Small intestine (tissue), 7 donors: Measurements from ENCODE around the gene SLAMF8. TPM values are rescaled to one million over a fixed set of nuclear protein-coding genes. Genes with fewer than 3 reads are reported as not detected.

Experiments
- DNase-seq, 2 donors: peaks; one replicate each; pipeline versions ENCODE4 v3.0.0 to v3.0.0-alpha.2; 2013
- FAIRE-seq: peaks from 2 replicates; lab custom pipeline; 2012; peaks lifted over from hg19 to GRCh38; lab: Jason Lieb, UNC
- H3K27ac ChIP-seq, 3 donors: one replicate each; pipeline ENCODE4 v1.5.1; 2013; ENCODE audit warnings: low read length in 2 of 3, mild to moderate bottlenecking in 2 of 3, control low read depth in 1 of 3, inconsistent platforms in 1 of 3, low read depth in 1 of 3, moderate library complexity in 1 of 3
- H3K27me3 ChIP-seq, 3 donors: one replicate each; pipeline ENCODE4 v1.6.1; 2013; ENCODE audit warnings: low read length in 3 of 3, inconsistent platforms in 1 of 3; ENCODE audit not compliant: control insufficient read depth in 3 of 3, insufficient read depth in 3 of 3
- H3K36me3 ChIP-seq, 3 donors: one replicate each; pipeline ENCODE4 v1.6.1; 2013; ENCODE audit warnings: low read length in 3 of 3, inconsistent platforms in 1 of 3, low read depth in 1 of 3, mild to moderate bottlenecking in 1 of 3, moderate library complexity in 1 of 3; ENCODE audit not compliant: control insufficient read depth in 3 of 3, insufficient read depth in 2 of 3
- H3K4me1 ChIP-seq, 3 donors: one replicate each; pipeline ENCODE4 v1.6.1; 2013; ENCODE audit warnings: low read length in 2 of 3, inconsistent platforms in 1 of 3, low read depth in 1 of 3, mild to moderate bottlenecking in 1 of 3, moderate library complexity in 1 of 3; ENCODE audit not compliant: control insufficient read depth in 3 of 3, insufficient read depth in 2 of 3
- H3K4me3 ChIP-seq, 3 donors: one replicate each; pipeline ENCODE4 v1.5.1; 2013; ENCODE audit warnings: low read length in 3 of 3, control low read depth in 1 of 3, inconsistent platforms in 1 of 3, low read depth in 1 of 3, mild to moderate bottlenecking in 1 of 3, moderate library complexity in 1 of 3
- H3K9me3 ChIP-seq, 2 donors: one replicate each; pipeline ENCODE4 v1.6.1; 2013; ENCODE audit warnings: low read depth in 1 of 2, low read length in 1 of 2; ENCODE audit not compliant: control insufficient read depth in 2 of 2, insufficient read depth in 1 of 2
- WGBS, 3 donors: extraction: QIAGEN DNeasy Blood & Tissue Kit; methylation state at CpG; one replicate each; pipeline ENCODE4 v1.1.7; 2013; 5-methylcytosine and 5-hydroxymethylcytosine counted together
- polyA plus RNA-seq, 4 donors: library from polyadenylated mRNA; stranded (reverse) in 3 of 4; unstranded in 1 of 4; fragments of 200-250 nt in 3 of 4; fragments of 120-200 nt in 1 of 4; gene quantifications; one replicate each; pipeline versions ENCODE4 v1.2.1 to v1.2.3, GENCODE V29; 2013
- donor health status: healthy with polysubstance abuse.
- donor health status: control.
- donor health status: control.
- donor health status: Bipolar disorder and iron deficiency.
- donor health status: healthy.

The SLAMF8 gene
- polyA plus RNA-seq, 4 donors, result 0.89 to 4.6 (median 4.2) TPM

DNA sequence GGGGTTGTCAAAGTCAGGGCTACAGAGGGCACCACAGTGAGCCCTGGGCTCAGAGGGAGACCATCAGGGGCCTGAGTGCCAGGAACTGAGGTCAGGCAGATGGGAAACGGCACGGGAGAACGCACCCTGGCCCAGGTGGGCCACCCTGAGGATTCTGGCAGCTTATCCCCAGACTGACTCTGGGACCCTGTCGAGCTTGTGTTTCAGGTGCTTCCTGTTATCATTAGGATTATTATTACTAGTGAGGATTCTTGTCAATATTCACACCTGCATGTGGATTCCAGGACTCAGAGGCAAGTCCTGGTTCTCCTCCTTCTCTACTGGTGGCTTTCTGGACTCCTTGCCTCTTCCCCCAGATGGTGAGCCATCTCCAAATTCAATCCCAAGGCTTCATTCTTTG lies 20.6 kb downstream of the SLAMF8 start:
- Histone ChIP-seq H3K4me3 (no peak overlapping the region), H3K27ac (peak overlapping the region in 1 of 3 donors; percentile 94), H3K9me3 (no peaks in the 10 kb centered on the region), H3K36me3 (no peaks in the 10 kb centered on the region), H3K4me1 (peaks cover 0 to 20% (median 3%) of the 10 kb centered on the region in 3 donors), H3K27me3 (no peaks in the 10 kb centered on the region)
- FAIRE-seq (no peak), DNase-seq (no peak)
- 64 to 75% (median 66%) methylated on average over 4 of the region's 4 CpGs for WGBS, 3 donors

DNA sequence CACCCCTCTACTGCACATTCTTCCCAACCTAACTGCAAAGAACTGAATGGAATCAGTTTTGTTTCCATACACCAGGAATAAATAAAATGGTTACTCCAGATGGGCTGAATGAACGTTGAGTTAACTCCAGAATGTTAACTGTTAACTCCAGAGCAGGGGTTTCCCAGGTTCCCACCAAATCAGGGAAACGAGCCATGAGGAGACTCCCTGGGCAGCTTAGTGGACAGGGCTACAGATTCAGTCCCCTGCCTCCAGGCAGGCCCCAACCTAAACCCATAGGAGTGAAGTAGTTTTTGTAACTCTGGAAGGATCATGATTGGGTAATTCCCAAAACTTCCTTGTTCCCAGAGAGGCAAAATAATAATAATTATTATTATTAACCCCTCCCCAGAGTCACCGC lies 21.7 kb downstream of the SLAMF8 start:
- no peak for FAIRE-seq
- Histone ChIP-seq H3K27me3 (no peaks in the 10 kb centered on the region), H3K9me3 (no peaks in the 10 kb centered on the region), H3K27ac (no peak overlapping the region), H3K4me3 (no peak overlapping the region), H3K36me3 (no peaks in the 10 kb centered on the region), H3K4me1 (peaks cover 0 to 27% (median 3%) of the 10 kb centered on the region in 3 donors)
- WGBS, 3 donors, result 48 to 81% (median 55%) methylated on average over 3 of the region's 3 CpGs
- no peak for DNase-seq

DNA sequence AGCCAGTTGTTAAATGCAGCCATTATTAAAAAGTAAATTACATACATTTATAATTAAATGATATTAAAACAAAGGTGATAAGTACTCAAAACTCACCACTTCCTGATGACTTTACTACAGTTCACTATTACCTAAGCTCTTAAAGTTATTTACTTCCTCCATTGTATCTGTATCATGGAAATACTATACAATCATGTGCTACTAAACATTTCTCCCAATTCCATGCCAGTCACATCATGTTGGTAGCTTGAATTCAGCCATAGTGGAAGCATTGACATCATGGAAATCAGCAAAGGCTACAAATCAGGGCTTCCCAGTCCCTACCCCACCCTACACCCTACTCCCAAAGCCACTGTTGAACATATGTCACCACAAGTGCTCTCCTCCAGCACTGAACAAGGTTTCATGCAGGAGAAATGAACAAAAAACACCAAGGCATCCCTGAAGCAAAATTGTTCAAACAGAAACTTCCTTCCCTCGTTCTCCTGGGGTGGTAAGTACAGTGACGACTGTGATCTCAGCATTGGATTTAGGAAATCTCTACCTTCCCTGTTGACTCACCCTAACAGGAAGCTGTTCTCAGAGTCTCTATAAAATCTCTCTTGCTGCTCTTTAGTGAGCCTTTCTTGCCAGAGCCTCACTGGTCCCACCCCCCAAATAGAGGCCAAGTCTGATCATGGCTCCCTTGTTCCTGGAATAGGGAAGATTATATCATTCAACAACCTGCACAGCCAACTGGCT lies 23.1 kb downstream of the SLAMF8 start:
- Histone ChIP-seq H3K9me3 (no peaks in the 10 kb centered on the region), H3K27ac (no peak overlapping the region), H3K27me3 (no peaks in the 10 kb centered on the region), H3K36me3 (no peaks in the 10 kb centered on the region), H3K4me3 (no peak overlapping the region), H3K4me1 (peaks cover 0 to 32% (median 3%) of the 10 kb centered on the region in 3 donors)
- DNase-seq, result no peak
- FAIRE-seq, result no peak
- WGBS, 3 donors, result 72 to 86% (median 74%) methylated on average over 2 of the region's 2 CpGs

DNA sequence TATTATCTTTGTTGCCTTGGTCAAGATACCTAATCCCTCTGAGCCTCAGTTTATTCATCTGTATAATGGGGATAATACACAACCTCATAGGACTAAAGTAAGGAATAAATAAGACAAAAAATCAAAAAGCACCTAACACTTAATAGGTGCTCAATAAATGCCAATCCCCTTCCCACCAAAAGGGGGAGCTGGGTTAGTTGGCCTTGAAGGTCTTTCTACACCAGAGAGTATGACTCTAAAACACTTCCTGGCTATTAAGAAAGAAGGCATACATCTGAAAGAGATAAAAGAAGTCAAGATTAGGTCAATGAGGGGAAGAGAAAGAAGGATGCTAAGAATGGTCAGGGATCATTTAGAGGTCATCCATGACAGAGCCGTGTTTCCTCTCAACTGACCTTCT lies 24.7 kb downstream of the SLAMF8 start:
- Histone ChIP-seq H3K27me3 (no peaks in the 10 kb centered on the region), H3K27ac (no peak overlapping the region), H3K36me3 (no peaks in the 10 kb centered on the region), H3K9me3 (no peaks in the 10 kb centered on the region), H3K4me3 (no peak overlapping the region), H3K4me1 (peaks cover 0 to 30% (median 0%) of the 10 kb centered on the region in 3 donors)
- DNase-seq (no peak), FAIRE-seq (no peak)
- 62 to 70% (median 69%) methylated on average over 1 of the region's 1 CpG for WGBS, 3 donors

DNA sequence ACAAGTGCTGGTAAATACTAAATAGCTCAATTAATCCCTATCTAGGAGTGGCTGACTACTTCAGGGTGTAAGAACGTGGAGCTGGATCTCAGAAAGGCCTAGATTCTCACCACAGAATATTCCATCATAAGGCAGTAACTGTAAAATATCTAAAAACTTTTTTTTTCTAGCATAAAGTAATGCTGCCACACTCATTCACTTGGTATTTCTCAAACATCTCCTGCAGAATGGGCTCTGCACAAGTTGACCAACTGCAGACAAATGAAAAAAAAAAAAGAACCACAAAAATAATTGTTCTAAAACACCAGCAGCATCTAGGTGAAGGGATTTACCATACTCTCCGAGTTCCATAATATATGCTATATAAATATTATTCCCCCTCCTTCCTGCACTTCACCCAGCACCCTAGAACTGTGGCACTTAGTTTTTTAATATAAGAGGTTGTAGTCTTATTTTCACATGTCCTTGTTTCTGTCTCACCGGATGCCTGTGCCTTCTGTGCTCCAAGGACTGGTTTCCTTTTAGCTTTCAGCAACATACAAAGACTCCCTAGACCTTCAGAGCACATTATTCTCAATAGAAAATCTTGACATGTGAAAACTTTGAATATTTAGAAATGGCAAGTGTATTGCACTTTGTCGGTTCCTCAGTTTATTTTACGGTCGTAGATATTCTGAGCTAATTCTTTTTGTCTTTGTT lies 26.9 kb downstream of the SLAMF8 start:
- Histone ChIP-seq H3K4me3 (peak overlapping the region in 2 of 3 donors; percentile 56 to 62), H3K27ac (peak overlapping the region; percentile 85 to 96 (median 96)), H3K4me1 (peaks cover 0 to 19% (median 0%) of the 10 kb centered on the region in 3 donors), H3K36me3 (peaks cover 0 to 1% (median 0%) of the 10 kb centered on the region in 3 donors), H3K27me3 (no peaks in the 10 kb centered on the region), H3K9me3 (no peaks in the 10 kb centered on the region)
- DNase-seq (no peak), FAIRE-seq (no peak)
- 14 to 29% (median 19%) methylated on average over 6 of the region's 6 CpGs for WGBS, 3 donors

DNA sequence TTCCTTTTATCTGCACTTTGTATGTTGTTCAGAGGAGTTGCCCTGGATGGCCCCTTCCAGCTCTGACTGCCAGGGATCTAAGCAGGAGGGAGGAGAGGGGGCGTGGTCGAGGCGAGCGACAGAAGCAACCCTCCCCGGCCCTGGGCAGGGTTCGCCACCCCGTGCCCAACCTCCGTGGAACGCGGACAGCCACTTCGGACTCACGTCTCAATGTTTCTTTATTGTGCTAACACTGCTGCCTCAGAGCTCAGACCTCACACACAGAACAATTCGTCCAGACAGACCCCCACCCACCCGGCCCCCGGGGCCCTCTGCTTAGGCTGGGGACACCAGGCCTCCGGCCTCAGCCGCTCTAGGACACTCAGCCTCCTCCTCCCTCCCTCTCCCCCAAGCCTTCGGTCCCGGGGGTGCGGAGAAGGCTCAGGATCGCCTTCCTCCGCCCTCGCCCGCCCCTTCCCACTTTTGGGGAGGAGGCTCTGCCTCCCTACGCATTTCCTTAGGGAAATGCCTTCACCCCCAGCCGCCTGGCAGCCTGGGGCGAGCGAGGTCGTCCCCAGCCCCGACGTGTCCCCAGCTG lies 27.5 kb downstream of the SLAMF8 start:
- DNase-seq (peak; percentile 86 to 95), FAIRE-seq (no peak)
- H3K36me3 ChIP-seq, result peaks cover 0 to 3% (median 0%) of the 10 kb centered on the region in 3 donors
- no peaks in the 10 kb centered on the region for H3K9me3 ChIP-seq
- peak overlapping the region; percentile 56 to 63 (median 62) for H3K4me3 ChIP-seq
- H3K4me1 ChIP-seq, result peaks cover 0 to 19% (median 0%) of the 10 kb centered on the region in 3 donors
- H3K27me3 ChIP-seq, result no peaks in the 10 kb centered on the region
- WGBS, 3 donors, result 1 to 2% (median 2%) methylated on average over 21 to 31 of the region's 31 CpGs
- H3K27ac ChIP-seq, result peak overlapping the region; percentile 85 to 96 (median 96)

DNA sequence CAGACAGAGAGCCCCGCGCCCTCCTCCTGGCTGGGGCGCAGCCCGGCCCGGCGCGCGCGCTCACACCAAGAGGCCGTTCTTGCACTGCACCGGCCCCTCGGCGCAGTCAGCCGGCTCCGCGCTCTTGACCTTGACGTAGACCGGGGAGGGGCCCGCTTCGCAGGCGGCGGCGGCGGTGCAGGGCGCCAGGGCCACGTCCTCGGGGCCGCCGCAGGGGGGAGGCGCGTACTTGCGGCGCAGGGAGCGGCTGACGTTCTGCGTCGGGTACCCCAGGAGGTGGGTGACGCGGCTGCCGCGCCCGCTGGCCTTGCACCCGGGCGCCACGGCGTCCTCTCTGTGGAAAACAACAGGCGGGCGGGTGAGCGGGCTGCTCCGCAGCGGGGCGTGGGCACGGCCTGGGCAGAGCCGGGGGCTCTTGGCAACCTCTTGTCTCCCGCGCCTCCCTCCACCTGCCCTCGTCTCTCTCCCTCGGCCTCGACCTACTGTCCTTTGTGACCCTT lies 28.1 kb downstream of the SLAMF8 start:
- peaks cover 0 to 22% (median 0%) of the 10 kb centered on the region in 3 donors for H3K4me1 ChIP-seq
- H3K36me3 ChIP-seq, result peaks cover 0 to 3% (median 0%) of the 10 kb centered on the region in 3 donors
- FAIRE-seq (no peak), DNase-seq (peak; percentile 86 to 97)
- H3K4me3 ChIP-seq, result peak overlapping the region; percentile 56 to 63 (median 62)
- H3K27me3 ChIP-seq, result no peaks in the 10 kb centered on the region
- WGBS, 3 donors, result 0% methylated on average over 47 to 59 of the region's 59 CpGs
- no peaks in the 10 kb centered on the region for H3K9me3 ChIP-seq
- peak overlapping the region; percentile 85 to 96 (median 96) for H3K27ac ChIP-seq

DNA sequence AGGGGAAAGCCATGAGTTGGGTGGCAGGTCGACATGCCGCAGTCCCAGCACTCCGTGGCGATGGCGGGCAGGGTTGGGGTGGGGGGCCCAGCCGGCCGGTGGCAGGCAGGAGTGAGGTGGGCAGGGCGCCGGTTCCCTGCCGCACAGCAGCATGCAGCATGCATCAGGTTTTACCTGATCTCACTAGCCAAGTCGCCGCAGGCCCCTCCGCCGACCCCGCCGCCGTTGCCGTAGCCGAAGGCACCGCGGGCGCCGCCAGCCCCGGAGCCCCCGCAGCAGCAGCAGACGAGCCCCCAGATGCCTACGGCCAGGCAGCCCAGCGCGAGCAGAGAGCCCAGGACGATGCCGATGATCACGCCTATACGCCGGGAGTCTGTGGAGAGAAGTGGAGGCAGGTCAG lies 29.0 kb downstream of the SLAMF8 start:
- WGBS, 3 donors, result 87 to 94% (median 91%) methylated on average over 31 to 34 of the region's 34 CpGs

More for the DNA sequence above, 29.0 kb downstream of the SLAMF8 start:
- Histone ChIP-seq H3K4me1 (peaks cover 0 to 28% (median 0%) of the 10 kb centered on the region in 3 donors), H3K27me3 (no peaks in the 10 kb centered on the region), H3K27ac (no peak overlapping the region), H3K9me3 (no peaks in the 10 kb centered on the region), H3K4me3 (no peak overlapping the region), H3K36me3 (peaks cover 0 to 3% (median 0%) of the 10 kb centered on the region in 3 donors)
- FAIRE-seq (no peak), DNase-seq (no peak)
